GM20000 (cell line): ENCODE results near the gene B4GALNT4.

Experiments
- DNase-seq: peaks from one replicate; pipeline ENCODE4 v3.0.0; 2012; ENCODE audit warnings: low spot score
- CTCF ChIP-seq: IDR thresholded peaks from 2 replicates; pipeline ENCODE4 v1.5.1; 2012; ENCODE audit warnings: mild to moderate bottlenecking, control low read depth; ENCODE audit errors: extremely low read depth, missing control alignments

B4GALNT4 gene

GRCh38 chr11:364991-365725, 4.1 kb upstream of the B4GALNT4 start:
- no peak for TF ChIP-seq CTCF
- no peak for DNase-seq

- no peak for DNase-seq
- no peak for TF ChIP-seq CTCF
Measured at GRCh38 chr11:365831-366230, 3.5 kb upstream of the B4GALNT4 start.

GRCh38 chr11:367956-368413, 1.3 kb upstream of the B4GALNT4 start:
- no peak for TF ChIP-seq CTCF
- no peak for DNase-seq

GRCh38 chr11:368414-369335, 624 bp upstream of the B4GALNT4 start:
- no peak for TF ChIP-seq CTCF
- DNase-seq = no peak

- no peak for DNase-seq
- no peak for TF ChIP-seq CTCF
Measured at GRCh38 chr11:370070-370941, 1.0 kb downstream of the B4GALNT4 start.

DNA sequence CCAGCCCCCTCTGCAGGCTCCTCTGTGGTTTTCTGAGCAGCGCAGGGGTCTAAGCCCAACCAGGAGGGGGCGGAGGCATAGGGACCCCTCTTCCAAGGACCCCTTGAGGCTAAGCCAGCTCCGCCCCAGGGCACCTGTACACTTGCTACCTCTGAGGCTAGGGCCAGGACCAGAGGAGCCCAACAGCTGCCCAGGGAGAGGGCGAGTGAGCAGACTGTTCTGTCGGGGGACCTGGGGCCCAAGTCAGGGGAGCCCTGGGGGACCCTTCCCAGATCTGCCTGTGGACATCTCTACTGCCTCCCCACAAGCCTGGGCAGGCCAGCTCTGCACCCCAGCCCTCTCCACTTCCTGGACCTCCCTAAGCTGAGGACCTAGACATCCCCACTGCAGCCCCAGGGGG, 1.8 kb downstream of the B4GALNT4 start:
- TF ChIP-seq CTCF = no peak
- no peak for DNase-seq
